Thyroid gland (tissue), 4 donors: ENCODE results near the gene FXYD5. TPM values are rescaled to one million over a fixed set of nuclear protein-coding genes. Genes with fewer than 3 reads are reported as not detected.

Source experiments
- DNase-seq, 2 donors: peaks; one replicate each; pipeline ENCODE4 v3.0.0-alpha.2; 2019
- H3K27ac ChIP-seq, 3 donors: fragments of 200-600 bp; sonication (generic); 1 replicate in 2 of 3; 2 replicates in 1 of 3; pipeline ENCODE4 v1.5.1; 2016 to 2019; ENCODE audit warnings: mild to moderate bottlenecking in 1 of 3, moderate library complexity in 1 of 3
- H3K27me3 ChIP-seq: fragments of 200-600 bp; sonication (generic); one replicate; pipeline ENCODE4 v1.5.1; 2019
- H3K36me3 ChIP-seq, 2 donors: fragments of 200-600 bp; sonication (generic); one replicate each; pipeline ENCODE4 v1.5.1; 2016 to 2019
- H3K4me1 ChIP-seq, 2 donors: fragments of 200-600 bp; sonication (generic); one replicate each; pipeline ENCODE4 v1.5.1; 2017 to 2019
- H3K4me3 ChIP-seq, 3 donors: fragments of 200-600 bp; sonication (generic); replicated peaks in 1 of 3; 1 replicate in 2 of 3; 2 replicates in 1 of 3; pipeline ENCODE4 v1.5.1; 2016; ENCODE audit warnings: mild to moderate bottlenecking in 1 of 3
- H3K9me3 ChIP-seq: fragments of 200-600 bp; sonication (generic); one replicate; pipeline ENCODE4 v1.5.1; 2017
- CTCF ChIP-seq, 6 experiments: fragments of 200-600 bp in 3 of 6; fragments of 450-650 bp in 3 of 6; sonication (generic) in 3 of 6; IDR thresholded peaks; one replicate each; pipeline ENCODE4 v1.5.1; 2016 to 2019; ENCODE audit warnings: antibody characterized with exemption in 6 of 6, mild to moderate bottlenecking in 2 of 6, inconsistent platforms in 1 of 6, moderate library complexity in 1 of 6
- POLR2A ChIP-seq, 2 donors: fragments of 450-650 bp; IDR thresholded peaks; one replicate each; pipeline ENCODE4 v1.6.1; 2017; ENCODE audit warnings: antibody characterized with exemption in 2 of 2, mild to moderate bottlenecking in 2 of 2, moderate library complexity in 1 of 2
- WGBS, 2 donors: methylation state at CpG; one replicate each; pipeline ENCODE4 v1.1.5; 2017; 5-methylcytosine and 5-hydroxymethylcytosine counted together
- intact Hi-C: fragments of 100-400 bp; cut with DNase I; formaldehyde crosslinking; loops from one replicate; pipeline ENCODE4 v1.15.1; 2023
- total RNA-seq, 4 donors: library from RNA; depleted of rRNA; stranded (reverse); fragments of >200 nt; gene quantifications; one replicate each; pipeline ENCODE4 v1.2.3, GENCODE V29; 2016

FXYD5 gene
- total RNA-seq, 4 donors from 2014 or later = 9.3 to 52.4 (median 19.6) TPM

DNA sequence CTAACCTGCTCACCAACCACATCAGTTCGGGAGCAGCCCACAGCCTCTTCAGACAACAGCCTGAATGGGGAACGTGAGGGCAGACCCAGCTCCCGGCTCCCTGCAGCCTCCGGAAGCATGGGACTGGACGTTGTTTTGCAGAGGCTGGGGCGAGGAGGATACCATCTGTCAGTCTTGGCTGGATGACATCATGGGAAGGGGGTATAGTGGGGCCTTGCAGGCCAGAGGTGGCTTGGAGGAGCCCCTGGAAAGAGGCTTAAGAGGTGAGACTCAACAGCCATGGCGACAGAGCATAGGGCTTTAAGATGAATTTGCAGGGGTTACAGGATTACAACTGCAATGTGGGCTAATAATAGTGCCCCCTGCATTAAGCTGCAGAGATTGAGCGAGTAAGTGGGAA, 37.4 kb upstream of the FXYD5 start:
- intact Hi-C loops = no loop called here
- no peaks in the 10 kb centered on the region for H3K36me3 ChIP-seq
- peaks cover 0 to 5% of the 10 kb centered on the region in 2 donors for H3K4me1 ChIP-seq
- WGBS, 2 donors = 53 to 64% methylated on average over 4 of the region's 8 CpGs
- no peaks in the 10 kb centered on the region for H3K27me3 ChIP-seq
- DNase-seq = no peak
- no peaks in the 10 kb centered on the region for H3K9me3 ChIP-seq
- no peak for TF ChIP-seq POLR2A (IDR thresholded peaks at IDR 0.05)
- TF ChIP-seq CTCF (IDR thresholded peaks at IDR 0.05) = no peak
- H3K27ac ChIP-seq = no peak overlapping the region
- H3K4me3 ChIP-seq = no peak overlapping the region

GRCh38 chr19:35117799-35118198, 36.7 kb upstream of the FXYD5 start:
- no peak for TF ChIP-seq POLR2A (IDR thresholded peaks at IDR 0.05)
- no peak for TF ChIP-seq CTCF (IDR thresholded peaks at IDR 0.05)
- Histone ChIP-seq H3K9me3 (no peaks in the 10 kb centered on the region), H3K4me1 (peaks cover 0 to 5% of the 10 kb centered on the region in 2 donors), H3K27me3 (no peaks in the 10 kb centered on the region), H3K4me3 (no peak overlapping the region), H3K36me3 (no peaks in the 10 kb centered on the region), H3K27ac (no peak overlapping the region)
- intact Hi-C loops = no loop called here
- 79 to 83% methylated on average over 11 of the region's 11 CpGs for WGBS, 2 donors
- no peak for DNase-seq

- H3K36me3 ChIP-seq = no peaks in the 10 kb centered on the region
- WGBS, 2 donors = 85 to 88% methylated on average over 13 of the region's 13 CpGs
- intact Hi-C loops = no loop called here
- no peak overlapping the region for H3K4me3 ChIP-seq
- no peak for TF ChIP-seq CTCF (IDR thresholded peaks at IDR 0.05)
- TF ChIP-seq POLR2A (IDR thresholded peaks at IDR 0.05) = no peak
- no peak overlapping the region for H3K27ac ChIP-seq
- H3K27me3 ChIP-seq = no peaks in the 10 kb centered on the region
- no peaks in the 10 kb centered on the region for H3K9me3 ChIP-seq
- no peak for DNase-seq
- H3K4me1 ChIP-seq = peaks cover 0 to 7% of the 10 kb centered on the region in 2 donors
These were observed 36.1 kb upstream of the FXYD5 start for GRCh38 chr19:35118268-35119020.

- no peaks in the 10 kb centered on the region for H3K27me3 ChIP-seq
- H3K27ac ChIP-seq = no peak overlapping the region
- 75 to 88% methylated on average over 13 of the region's 14 CpGs for WGBS, 2 donors
- peaks cover 0 to 10% of the 10 kb centered on the region in 2 donors for H3K4me1 ChIP-seq
- no peak overlapping the region for H3K4me3 ChIP-seq
- H3K9me3 ChIP-seq = no peaks in the 10 kb centered on the region
- no peaks in the 10 kb centered on the region for H3K36me3 ChIP-seq
- no peak for TF ChIP-seq CTCF (IDR thresholded peaks at IDR 0.05)
- TF ChIP-seq POLR2A (IDR thresholded peaks at IDR 0.05) = no peak
- intact Hi-C loops = no loop called here
- no peak for DNase-seq
These were observed 35.4 kb upstream of the FXYD5 start for GRCh38 chr19:35119091-35119490.

- Histone ChIP-seq H3K27ac (no peak overlapping the region), H3K4me1 (peaks cover 0 to 11% of the 10 kb centered on the region in 2 donors), H3K4me3 (no peak overlapping the region), H3K9me3 (no peaks in the 10 kb centered on the region), H3K27me3 (no peaks in the 10 kb centered on the region), H3K36me3 (no peaks in the 10 kb centered on the region)
- 86 to 88% methylated on average over 9 of the region's 9 CpGs for WGBS, 2 donors
- TF ChIP-seq POLR2A (IDR thresholded peaks at IDR 0.05) (no peak), CTCF (IDR thresholded peaks at IDR 0.05) (no peak)
- DNase-seq = no peak
- intact Hi-C loops = no loop called here
These were observed 34.9 kb upstream of the FXYD5 start for GRCh38 chr19:35119578-35120155.
